GM19328 (cell line): ENCODE data around the gene SMPDL3B.
"Not testable (repeated sequence)": the region's sequence is repeated elsewhere in the genome, so short reads cannot be mapped to it uniquely, and the experiment has no call there.

Experiments used
- ATAC-seq: cut with Tn5 transposase; IDR thresholded peaks from one replicate; pipeline ENCODE4 v1.9.1; 2021; ENCODE audit warnings: mild to moderate bottlenecking, moderate library complexity; ENCODE audit not compliant: unreplicated experiment

Gene SMPDL3B

GRCh38 chr1:27967884-27968466, 33.2 kb downstream of the SMPDL3B start:
- ATAC-seq = no peak

DNA sequence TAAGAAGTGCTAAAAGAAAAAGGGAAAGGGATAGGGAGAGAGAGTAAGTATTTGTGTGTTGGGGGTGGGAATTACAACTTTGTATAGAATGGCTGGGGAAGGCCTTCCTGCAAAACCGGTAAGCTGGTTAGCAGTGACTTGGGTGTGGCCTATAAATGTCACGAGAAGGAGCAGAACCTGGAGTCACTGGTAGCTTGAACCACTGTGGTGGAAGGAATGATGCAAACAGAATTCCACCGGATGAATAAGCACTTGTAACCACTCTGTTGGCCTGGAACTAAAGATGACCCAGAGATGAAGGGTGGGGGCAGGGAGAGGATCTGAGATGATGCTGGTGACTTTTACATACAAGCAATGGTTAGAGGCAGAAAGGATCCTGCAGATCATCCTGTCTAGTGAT, 33.9 kb downstream of the SMPDL3B start:
- ATAC-seq = no peak

- no peak for ATAC-seq
Observed at GRCh38 chr1:27970401-27970800, 35.6 kb downstream of the SMPDL3B start.

DNA sequence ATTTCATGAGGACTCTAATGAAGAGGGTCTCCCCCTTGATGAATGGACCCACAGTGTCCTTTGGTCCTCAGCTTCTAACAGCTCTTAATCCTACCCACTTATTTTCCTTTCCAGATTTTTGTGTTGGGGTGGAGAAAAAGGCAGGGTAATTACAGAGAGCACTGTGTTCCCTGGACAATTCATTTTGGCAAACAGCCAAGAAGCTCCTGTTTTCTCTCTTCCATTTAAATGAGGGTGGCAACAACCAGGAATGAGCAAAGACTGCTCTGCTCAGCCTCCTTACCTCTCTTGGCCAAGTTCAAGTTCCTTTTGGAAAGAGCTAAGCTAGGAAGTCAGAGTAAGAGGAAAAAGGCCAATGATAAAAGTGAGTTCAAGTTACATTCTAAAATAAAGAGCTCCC, 36.9 kb downstream of the SMPDL3B start:
- no peak for ATAC-seq

GRCh38 chr1:27972141-27972540, 37.3 kb downstream of the SMPDL3B start:
- ATAC-seq = no peak

- no peak for ATAC-seq
Observed at GRCh38 chr1:27973771-27974416, 39.1 kb downstream of the SMPDL3B start.

- ATAC-seq = no peak
Observed at GRCh38 chr1:27974417-27974781, 39.6 kb downstream of the SMPDL3B start.

DNA sequence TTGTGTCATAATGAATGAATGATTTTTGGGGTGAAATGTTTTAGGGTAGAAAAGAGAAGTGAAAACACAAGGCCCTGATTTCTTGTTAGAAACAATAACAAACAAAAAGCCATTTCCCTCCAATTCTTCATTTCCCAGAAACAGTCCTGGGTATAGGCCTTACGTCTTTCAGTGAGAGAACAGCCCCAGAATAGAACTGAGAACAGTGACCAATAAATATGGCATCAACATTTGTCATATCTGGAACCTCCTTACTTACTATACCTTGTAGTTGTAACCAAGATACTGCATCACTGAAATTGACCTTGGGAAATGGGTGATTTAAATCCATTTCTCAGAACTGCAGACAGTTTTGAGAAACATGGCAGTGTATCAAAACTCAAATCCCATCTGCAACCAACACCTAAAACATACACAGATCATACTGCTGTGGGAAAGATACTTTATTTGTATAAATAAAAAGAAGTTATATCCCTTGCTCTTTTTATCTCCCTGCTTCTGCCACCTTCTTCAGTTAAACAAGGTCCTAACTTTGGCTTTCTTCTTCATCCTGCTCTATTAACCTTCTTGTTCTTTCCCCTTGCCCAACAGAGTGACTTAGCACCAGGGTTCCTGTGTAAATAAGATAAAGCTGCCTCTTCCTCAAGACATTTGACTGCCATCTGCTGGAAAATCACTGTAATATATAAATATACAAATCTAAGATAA, 44.5 kb downstream of the SMPDL3B start:
- no peak for ATAC-seq

DNA sequence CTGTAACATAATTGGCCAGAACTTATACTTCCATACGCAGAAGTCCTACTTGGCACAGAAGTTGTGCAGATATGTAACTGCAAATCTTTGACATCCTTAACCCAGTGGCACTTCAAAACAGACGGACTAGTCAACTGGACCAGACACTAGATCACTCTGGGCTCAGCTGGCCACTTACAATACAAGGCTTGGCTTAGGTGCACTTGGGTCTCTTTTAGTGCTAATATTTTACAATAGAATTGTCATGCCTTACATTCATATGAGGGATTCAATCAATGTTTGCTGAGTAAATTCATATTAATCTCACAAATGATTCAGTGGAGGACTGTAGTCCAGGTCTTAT, 45.0 kb downstream of the SMPDL3B start:
- no peak for ATAC-seq

DNA sequence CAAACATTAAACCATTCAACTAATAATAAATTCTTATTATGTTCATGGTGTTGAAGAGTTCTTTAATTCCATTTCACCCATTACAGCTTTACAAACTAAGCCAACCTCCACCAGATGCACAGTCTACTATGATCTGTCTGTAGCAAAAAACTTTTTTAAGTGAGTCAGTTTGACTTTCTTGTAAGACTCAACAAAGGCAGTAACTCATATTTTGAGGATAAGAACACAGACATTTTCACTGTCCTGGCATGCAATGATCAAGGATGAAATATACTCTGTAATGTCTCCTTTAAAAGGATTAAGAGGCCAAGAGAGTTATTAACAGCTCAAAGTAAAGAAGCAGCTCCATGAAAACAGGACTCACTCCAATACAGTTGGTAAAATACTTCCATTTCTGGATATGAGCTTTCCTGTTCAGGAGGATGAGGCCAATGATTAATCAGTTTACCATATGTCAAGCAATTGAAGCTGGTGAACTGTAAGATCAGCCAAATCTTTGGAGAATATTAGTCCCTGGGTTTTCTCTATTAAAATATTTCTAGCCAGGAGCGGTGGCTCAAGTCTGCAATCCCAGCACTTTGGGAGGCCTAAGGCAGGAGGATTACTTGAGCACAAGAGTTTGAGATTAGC, 45.5 kb downstream of the SMPDL3B start:
- no peak for ATAC-seq

DNA sequence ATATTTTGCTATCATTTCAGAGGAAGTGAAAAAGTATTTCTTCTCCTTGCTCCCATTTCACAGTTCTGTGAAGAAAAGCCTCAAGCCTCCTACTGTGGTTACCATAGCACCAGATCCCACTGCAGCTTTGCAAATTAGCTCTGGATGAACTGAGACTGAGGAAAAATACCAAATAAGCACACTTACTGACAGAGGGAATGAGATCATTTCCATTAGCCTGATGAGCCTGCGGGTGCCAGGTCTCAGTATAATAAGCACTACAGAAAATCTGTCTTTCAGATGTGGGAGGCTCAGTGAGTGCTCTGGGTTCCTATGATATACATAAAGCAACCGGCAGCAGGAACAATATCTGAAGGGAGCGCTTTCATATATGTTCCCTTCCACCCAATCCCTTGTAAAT, 46.3 kb downstream of the SMPDL3B start:
- ATAC-seq = no peak

DNA sequence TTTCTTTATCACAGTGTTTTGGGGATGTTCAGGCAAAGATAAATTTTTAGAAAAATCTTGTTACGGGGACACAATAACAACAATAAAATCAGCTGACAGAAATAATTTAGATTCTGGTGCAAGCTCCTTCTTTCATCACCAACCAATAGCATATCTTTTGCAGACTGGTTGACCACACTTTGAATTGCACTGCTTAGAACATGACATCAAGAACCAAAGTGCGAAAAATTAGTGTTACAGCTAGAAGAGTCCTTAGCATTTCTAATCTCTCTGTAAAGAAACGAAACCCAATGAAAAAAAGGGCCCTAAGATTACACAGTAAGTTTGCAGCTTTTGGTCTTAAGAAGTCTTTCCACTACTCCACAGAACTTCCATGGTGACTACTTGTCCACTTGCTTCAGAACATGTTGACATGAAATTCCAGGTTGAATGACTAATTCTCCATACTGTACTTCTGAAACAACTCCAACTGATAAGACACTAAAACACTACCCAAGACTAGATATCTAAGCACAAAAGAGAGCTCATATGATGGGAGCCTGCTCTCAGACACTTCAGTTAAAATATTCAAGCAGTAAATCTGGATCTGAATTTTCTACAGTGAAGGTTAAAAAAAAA, 56.2 kb downstream of the SMPDL3B start:
- no peak for ATAC-seq

DNA sequence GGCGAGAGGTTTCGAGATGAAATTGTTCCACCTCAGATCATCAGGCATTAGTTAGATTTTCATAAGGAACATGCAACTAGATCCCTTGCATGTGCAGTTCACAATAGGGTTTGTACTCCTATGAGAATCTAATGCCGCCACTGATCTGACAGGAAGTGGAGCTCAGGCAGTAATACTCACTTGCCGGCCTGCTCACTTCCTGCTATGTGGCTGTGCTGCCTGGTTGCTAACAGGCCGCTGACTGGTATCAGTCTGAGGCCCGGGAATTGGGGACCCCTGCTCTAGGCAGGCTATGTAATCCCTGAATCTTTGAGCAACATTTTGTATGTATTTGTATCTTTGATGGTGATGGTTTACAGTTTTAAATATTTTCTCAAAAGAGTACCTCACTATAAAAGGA, 57.5 kb downstream of the SMPDL3B start:
- no peak for ATAC-seq

DNA sequence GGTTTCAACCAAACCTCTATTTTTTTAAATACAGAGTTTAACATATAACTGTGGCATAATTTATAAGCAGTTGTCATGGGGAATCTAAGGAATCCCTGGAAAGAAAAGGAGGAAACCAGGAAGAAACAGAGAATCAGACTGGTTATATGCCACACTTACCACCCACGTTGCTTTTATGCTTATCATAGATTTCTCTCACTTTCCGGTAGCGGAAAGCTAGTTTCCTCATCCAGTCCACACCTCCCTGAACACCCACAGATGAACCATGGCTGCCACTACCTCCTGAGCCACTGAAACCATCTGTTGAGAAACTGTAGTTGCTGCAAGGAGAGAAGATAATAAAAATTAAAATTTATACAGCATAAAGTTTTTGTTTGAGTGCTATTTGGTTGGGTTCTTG, 58.4 kb downstream of the SMPDL3B start:
- ATAC-seq = no peak

GRCh38 chr1:27994060-27994459, 59.3 kb downstream of the SMPDL3B start:
- no peak for ATAC-seq

- not testable (repeated sequence) for ATAC-seq
Observed at GRCh38 chr1:27994526-27994925, 59.7 kb downstream of the SMPDL3B start.

DNA sequence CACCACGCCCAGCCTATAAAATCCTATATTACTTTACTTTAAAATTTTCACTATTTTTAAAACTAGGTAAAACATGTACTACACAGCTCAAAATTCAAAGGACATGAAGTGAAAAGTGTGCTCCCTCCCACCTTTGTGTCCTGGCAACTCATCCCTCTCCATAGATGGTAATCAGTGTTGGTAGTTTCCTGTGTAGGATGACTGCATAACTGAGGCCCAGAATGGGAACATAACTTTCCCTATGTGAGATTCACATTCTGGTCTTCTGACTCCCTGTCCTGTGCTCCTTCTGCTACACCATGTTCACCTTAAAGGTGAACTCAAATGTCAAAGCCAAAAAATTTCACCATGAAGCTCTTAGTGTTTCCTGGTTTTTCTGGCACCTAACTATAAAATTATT, 64.3 kb downstream of the SMPDL3B start:
- ATAC-seq = no peak

- ATAC-seq = no peak
Observed at GRCh38 chr1:28002600-28002999, 67.8 kb downstream of the SMPDL3B start.

- ATAC-seq = not testable (repeated sequence)
Observed at GRCh38 chr1:28003117-28003516, 68.3 kb downstream of the SMPDL3B start.
